ENCODE measurements around the gene OPCML. TPM values are rescaled to one million over a fixed set of nuclear protein-coding genes. Genes with fewer than 3 reads are reported as not detected.

OPCML gene
- total and polyA plus RNA-seq, 4 donors: under 0.01 to 0.01 TPM; not detected in 2

- H3K27me3 ChIP-seq (ENCODE audit: control insufficient read depth in 4 of 4, insufficient read depth in 4 of 4, low read length in 3 of 4): peaks cover 0 to 5% (median 0%) of the 10 kb centered on the region in 4 donors
- H3K36me3 ChIP-seq (ENCODE audit: control insufficient read depth in 4 of 4, insufficient read depth in 3 of 4, low read depth in 1 of 4, low read length in 3 of 4): no peaks in the 10 kb centered on the region
- DNase-seq (ENCODE audit: low spot score): no peak
- no peak overlapping the region for H3K27ac ChIP-seq (ENCODE audit: low read depth in 1 of 2, low read length in 2 of 2)
- no peak overlapping the region for H3K9ac ChIP-seq (ENCODE audit: low read depth in 1 of 2, low read length in 2 of 2)
- H3K4me1 ChIP-seq (ENCODE audit: control insufficient read depth in 4 of 4, insufficient read depth in 4 of 4, low read length in 3 of 4): no peaks in the 10 kb centered on the region
- WGBS: 93% methylated on average over 5 of the region's 5 CpGs
- no peaks in the 10 kb centered on the region for H3K9me3 ChIP-seq (ENCODE audit: control insufficient read depth in 4 of 4, low read length in 3 of 4)
- no peak overlapping the region for H3K4me3 ChIP-seq (ENCODE audit: low read depth in 1 of 3, low read length in 3 of 3)
- TF ChIP-seq ZBTB33 (IDR thresholded peaks at IDR 0.05): no peak
- TF ChIP-seq YY1 (IDR thresholded peaks at IDR 0.05): no peak
- no peak for TF ChIP-seq MAX (IDR thresholded peaks at IDR 0.05)
Observed at GRCh38 chr11:132822276-132822675, 710.0 kb downstream of the OPCML start.

- Histone ChIP-seq H3K9ac (ENCODE audit: low read depth in 1 of 2, low read length in 2 of 2) (no peak overlapping the region), H3K4me1 (ENCODE audit: control insufficient read depth in 4 of 4, insufficient read depth in 4 of 4, low read length in 3 of 4) (no peaks in the 10 kb centered on the region), H3K27ac (ENCODE audit: low read depth in 1 of 2, low read length in 2 of 2) (no peak overlapping the region), H3K27me3 (ENCODE audit: control insufficient read depth in 4 of 4, insufficient read depth in 4 of 4, low read length in 3 of 4) (peaks cover 0 to 5% (median 0%) of the 10 kb centered on the region in 4 donors), H3K36me3 (ENCODE audit: control insufficient read depth in 4 of 4, insufficient read depth in 3 of 4, low read depth in 1 of 4, low read length in 3 of 4) (no peaks in the 10 kb centered on the region), H3K9me3 (ENCODE audit: control insufficient read depth in 4 of 4, low read length in 3 of 4) (no peaks in the 10 kb centered on the region), H3K4me3 (ENCODE audit: low read depth in 1 of 3, low read length in 3 of 3) (no peak overlapping the region)
- 72% methylated on average over 4 of the region's 4 CpGs for WGBS
- DNase-seq (ENCODE audit: low spot score): no peak
- TF ChIP-seq EGR1 (IDR thresholded peaks at IDR 0.05; ENCODE audit: low read depth in 2 of 2) (no peak), YY1 (IDR thresholded peaks at IDR 0.05) (no peak), FOXA1 (IDR thresholded peaks at IDR 0.05) (no peak), REST (IDR thresholded peaks at IDR 0.05) (no peak), RAD21 (IDR thresholded peaks at IDR 0.05) (no peak), GABPA (IDR thresholded peaks at IDR 0.05 in 1 of 2, conservative IDR thresholded peaks at IDR 0.05 in 1 of 2) (no peak), MAX (IDR thresholded peaks at IDR 0.05) (no peak), ATF3 (IDR thresholded peaks at IDR 0.05) (no peak), HNF4G (IDR thresholded peaks at IDR 0.05) (no peak)
Observed at GRCh38 chr11:132821499-132821898, 710.8 kb downstream of the OPCML start.

GRCh38 chr11:132821014-132821413 is 711.3 kb downstream of the OPCML start:
- H3K4me3 ChIP-seq (ENCODE audit: low read depth in 1 of 3, low read length in 3 of 3): no peak overlapping the region
- no peak overlapping the region for H3K27ac ChIP-seq (ENCODE audit: low read depth in 1 of 2, low read length in 2 of 2)
- no peaks in the 10 kb centered on the region for H3K4me1 ChIP-seq (ENCODE audit: control insufficient read depth in 4 of 4, insufficient read depth in 4 of 4, low read length in 3 of 4)
- H3K9me3 ChIP-seq (ENCODE audit: control insufficient read depth in 4 of 4, low read length in 3 of 4): no peaks in the 10 kb centered on the region
- H3K9ac ChIP-seq (ENCODE audit: low read depth in 1 of 2, low read length in 2 of 2): no peak overlapping the region
- TF ChIP-seq JUND (IDR thresholded peaks at IDR 0.05) (no peak), SP1 (IDR thresholded peaks at IDR 0.05) (no peak), RXRA (IDR thresholded peaks at IDR 0.05) (no peak), FOXA2 (IDR thresholded peaks at IDR 0.05) (no peak), RAD21 (IDR thresholded peaks at IDR 0.05) (no peak), NR2F2 (IDR thresholded peaks at IDR 0.05) (no peak), TAF1 (conservative IDR thresholded peaks at IDR 0.05) (no peak)
- 46% methylated on average over 1 of the region's 1 CpG for WGBS
- no peaks in the 10 kb centered on the region for H3K36me3 ChIP-seq (ENCODE audit: control insufficient read depth in 4 of 4, insufficient read depth in 3 of 4, low read depth in 1 of 4, low read length in 3 of 4)
- peaks cover 0 to 5% (median 0%) of the 10 kb centered on the region in 4 donors for H3K27me3 ChIP-seq (ENCODE audit: control insufficient read depth in 4 of 4, insufficient read depth in 4 of 4, low read length in 3 of 4)
- no peak for DNase-seq (ENCODE audit: low spot score)
